Measurements from ENCODE around the gene LRRC23.

DNA sequence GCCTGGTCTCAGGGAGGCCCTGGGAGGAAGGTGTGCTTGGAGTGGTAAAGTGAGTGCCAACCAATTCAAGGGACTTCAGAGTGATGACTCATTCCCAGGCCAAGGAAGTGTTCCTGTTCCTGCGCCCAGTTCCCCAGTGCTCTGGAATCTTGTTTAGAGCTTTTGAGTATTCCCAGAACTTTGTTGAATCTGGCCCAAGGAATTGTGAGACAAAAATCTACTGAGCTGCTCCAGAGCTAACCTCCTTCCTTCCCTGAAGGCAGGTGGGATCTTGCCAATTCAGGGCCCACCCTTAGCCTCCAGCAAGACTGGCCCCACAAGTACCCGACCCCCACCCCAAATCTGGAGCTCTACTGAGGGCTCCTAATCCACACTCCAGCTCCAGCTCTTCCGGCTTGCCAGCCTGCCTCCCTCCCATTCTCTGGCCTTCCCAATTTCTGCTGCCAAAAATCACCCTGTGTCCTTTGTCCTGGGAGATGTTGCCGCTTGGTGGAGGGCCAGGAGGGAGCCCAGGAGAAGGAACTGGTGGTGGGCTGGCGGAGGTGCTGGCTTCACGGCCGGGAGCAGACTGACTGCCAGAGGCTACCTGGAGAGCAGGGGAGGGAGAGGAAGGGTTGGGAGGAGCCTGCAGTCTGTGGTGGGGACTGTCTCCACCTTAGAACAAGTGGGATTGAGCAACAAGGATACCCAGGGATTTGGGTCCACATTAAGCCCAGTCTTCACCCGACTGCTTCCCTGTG lies 21.1 kb downstream of the LRRC23 start:
- TF ChIP-seq CTCF (IDR thresholded peaks at IDR 0.05) (peak in 1 of 3 experiments; percentile 37), POLR2A (IDR thresholded peaks at IDR 0.05) (no peak)
